Neural crest cell (in vitro differentiated cells): Measurements from ENCODE around the gene SPAG9. TPM values are rescaled to one million over a fixed set of nuclear protein-coding genes. Genes with fewer than 3 reads are reported as not detected.

Experiments
- DNase-seq: peaks from one replicate; pipeline ENCODE4 v3.0.0; 2021; ENCODE audit warnings: low read depth, mixed read lengths, low spot score
- H3K27ac Mint-ChIP-seq: one replicate; pipeline ENCODE4 v1.8.0; 2021; ENCODE audit warnings: mild to moderate bottlenecking, mixed read lengths; ENCODE audit not compliant: unreplicated experiment
- H3K27me3 Mint-ChIP-seq: 2 replicates; pipeline ENCODE4 v1.8.0; 2021; ENCODE audit warnings: low read depth, mild to moderate bottlenecking, mixed read lengths
- H3K36me3 Mint-ChIP-seq: 2 replicates; pipeline ENCODE4 v1.8.0; 2021; ENCODE audit warnings: low read depth, mild to moderate bottlenecking, mixed read lengths
- H3K4me1 Mint-ChIP-seq: 2 replicates; pipeline ENCODE4 v1.8.0; 2021; ENCODE audit warnings: mixed read lengths
- H3K4me3 Mint-ChIP-seq: one replicate; pipeline ENCODE4 v1.8.0; 2021; ENCODE audit warnings: mild to moderate bottlenecking, mixed read lengths
- H3K9me3 Mint-ChIP-seq: 2 replicates; pipeline ENCODE4 v1.8.0; 2021; ENCODE audit warnings: mixed read lengths
- total RNA-seq: library from RNA; stranded (reverse); gene quantifications from 2 replicates; pipeline ENCODE4 v1.2.1, GENCODE V29; 2021
- TF ChIP-seq, protein P1 (sequence below): fragments of 200-600 bp; sonication (generic); conservative IDR thresholded peaks from 2 replicates; pipeline ENCODE4 v1.5.0; 2021; ENCODE audit warnings: antibody characterized with exemption, mild to moderate bottlenecking

The SPAG9 gene
- total RNA-seq, 1 donor from 2014 or later = 116 TPM

DNA sequence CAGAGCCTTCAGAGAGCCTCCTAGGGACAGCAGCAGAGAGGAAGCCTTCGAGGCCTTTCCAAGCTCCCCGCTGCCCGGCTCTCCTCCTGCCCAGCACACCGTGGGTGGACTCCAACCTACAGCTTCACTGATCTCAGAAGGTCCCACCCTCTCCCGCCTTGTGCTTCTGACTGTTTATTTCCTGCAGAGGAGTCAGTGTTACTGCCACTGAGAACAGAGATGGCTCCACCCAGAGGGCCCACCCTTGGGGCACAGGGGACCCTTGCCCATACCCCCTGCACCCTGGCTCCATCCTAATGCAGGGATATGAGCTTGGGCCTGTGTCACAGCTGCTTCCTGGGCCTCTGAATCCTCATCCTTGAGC, 201.8 kb downstream of the SPAG9 start:
- TF ChIP-seq, protein P1, sequence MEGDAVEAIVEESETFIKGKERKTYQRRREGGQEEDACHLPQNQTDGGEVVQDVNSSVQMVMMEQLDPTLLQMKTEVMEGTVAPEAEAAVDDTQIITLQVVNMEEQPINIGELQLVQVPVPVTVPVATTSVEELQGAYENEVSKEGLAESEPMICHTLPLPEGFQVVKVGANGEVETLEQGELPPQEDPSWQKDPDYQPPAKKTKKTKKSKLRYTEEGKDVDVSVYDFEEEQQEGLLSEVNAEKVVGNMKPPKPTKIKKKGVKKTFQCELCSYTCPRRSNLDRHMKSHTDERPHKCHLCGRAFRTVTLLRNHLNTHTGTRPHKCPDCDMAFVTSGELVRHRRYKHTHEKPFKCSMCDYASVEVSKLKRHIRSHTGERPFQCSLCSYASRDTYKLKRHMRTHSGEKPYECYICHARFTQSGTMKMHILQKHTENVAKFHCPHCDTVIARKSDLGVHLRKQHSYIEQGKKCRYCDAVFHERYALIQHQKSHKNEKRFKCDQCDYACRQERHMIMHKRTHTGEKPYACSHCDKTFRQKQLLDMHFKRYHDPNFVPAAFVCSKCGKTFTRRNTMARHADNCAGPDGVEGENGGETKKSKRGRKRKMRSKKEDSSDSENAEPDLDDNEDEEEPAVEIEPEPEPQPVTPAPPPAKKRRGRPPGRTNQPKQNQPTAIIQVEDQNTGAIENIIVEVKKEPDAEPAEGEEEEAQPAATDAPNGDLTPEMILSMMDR = no peak
- no peaks in the 10 kb centered on the region for H3K9me3 Mint-ChIP-seq
- no peak overlapping the region for H3K4me3 Mint-ChIP-seq
- DNase-seq = no peak
- no peaks in the 10 kb centered on the region for H3K36me3 Mint-ChIP-seq
- H3K27ac Mint-ChIP-seq = peak overlapping the region; percentile 98
- peaks cover 48% of the 10 kb centered on the region for H3K4me1 Mint-ChIP-seq
- no peaks in the 10 kb centered on the region for H3K27me3 Mint-ChIP-seq

DNA sequence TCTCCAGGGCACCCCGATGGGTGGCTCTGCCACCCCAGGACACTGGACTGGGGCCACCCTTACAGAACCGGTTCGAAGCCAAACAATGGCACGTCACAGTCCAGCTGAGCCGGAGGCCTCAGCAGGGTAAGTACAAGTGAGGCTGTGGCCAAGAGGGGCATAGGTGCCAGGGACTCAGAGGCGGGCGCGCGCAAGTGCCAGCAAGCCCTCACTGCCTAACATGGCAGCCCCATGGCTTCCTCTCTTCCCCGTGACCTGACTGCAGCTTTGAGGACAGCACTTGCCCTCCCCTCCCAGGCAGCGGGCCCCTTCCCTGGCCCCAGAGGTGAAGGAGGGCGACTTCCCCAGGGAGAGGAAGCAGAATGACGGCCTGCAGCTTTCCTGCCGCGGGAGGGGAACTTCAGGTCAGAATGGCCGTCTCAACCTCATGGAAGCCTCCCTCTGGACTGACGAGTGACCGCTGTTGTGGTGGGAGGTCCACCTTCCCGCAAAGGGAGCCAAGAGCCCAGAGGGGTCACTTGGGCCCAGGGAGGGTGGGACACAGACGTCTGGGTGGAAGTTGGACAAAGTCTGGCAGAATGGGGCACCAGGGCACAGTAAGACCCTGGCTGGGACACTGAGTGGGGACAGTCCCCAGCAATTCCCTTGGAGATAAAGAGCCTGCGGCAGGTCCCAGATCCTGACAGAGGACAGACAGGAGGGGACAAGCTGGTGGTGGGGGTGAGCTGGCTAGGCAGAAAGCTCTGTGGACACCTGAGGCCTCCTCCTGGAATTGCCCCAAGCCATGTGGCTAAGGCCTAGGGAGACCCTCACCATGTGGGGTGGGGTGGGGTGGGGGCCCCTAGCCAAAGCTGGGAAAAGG, 202.4 kb downstream of the SPAG9 start:
- Mint-ChIP-seq H3K36me3 (no peaks in the 10 kb centered on the region), H3K9me3 (no peaks in the 10 kb centered on the region), H3K27ac (peak overlapping the region; percentile 88), H3K4me1 (peaks cover 50% of the 10 kb centered on the region), H3K27me3 (no peaks in the 10 kb centered on the region), H3K4me3 (no peak overlapping the region)
- no peak for DNase-seq
- TF ChIP-seq, protein P1 = no peak

DNA sequence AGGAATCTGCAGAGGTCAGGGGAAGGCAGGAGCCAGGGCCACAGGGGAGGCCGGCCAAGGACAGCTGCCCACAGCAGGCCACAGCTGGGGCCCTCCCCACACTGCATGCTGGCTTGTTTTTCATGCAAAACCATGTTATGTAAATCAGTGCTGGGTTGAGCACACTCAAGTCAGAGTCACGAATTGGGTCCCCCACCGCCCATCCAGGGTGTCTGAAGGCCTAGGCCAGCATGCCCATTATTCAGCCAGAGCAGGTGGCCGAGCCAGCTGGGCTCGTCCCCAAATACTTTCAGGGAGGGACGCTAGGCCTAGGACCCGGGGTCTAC, 203.3 kb downstream of the SPAG9 start:
- Mint-ChIP-seq H3K4me3 (no peak overlapping the region), H3K36me3 (no peaks in the 10 kb centered on the region), H3K9me3 (no peaks in the 10 kb centered on the region), H3K27ac (no peak overlapping the region), H3K27me3 (no peaks in the 10 kb centered on the region), H3K4me1 (peaks cover 47% of the 10 kb centered on the region)
- no peak for DNase-seq
- TF ChIP-seq, protein P1 = no peak

- H3K4me1 Mint-ChIP-seq = peaks cover 43% of the 10 kb centered on the region
Observed at GRCh38 chr17:50916708-50917417, 203.8 kb downstream of the SPAG9 start.

GRCh38 chr17:50916026-50916707, 204.5 kb downstream of the SPAG9 start:
- Mint-ChIP-seq H3K27me3 (no peaks in the 10 kb centered on the region), H3K27ac (no peak overlapping the region), H3K9me3 (no peaks in the 10 kb centered on the region), H3K4me3 (no peak overlapping the region), H3K4me1 (peaks cover 39% of the 10 kb centered on the region), H3K36me3 (no peaks in the 10 kb centered on the region)
- TF ChIP-seq, protein P1 = no peak
- DNase-seq = no peak

More at GRCh38 chr17:50916708-50917417, 203.8 kb downstream of the SPAG9 start:
- Mint-ChIP-seq H3K9me3 (no peaks in the 10 kb centered on the region), H3K27ac (peak overlapping the region; percentile 27), H3K4me3 (no peak overlapping the region), H3K36me3 (no peaks in the 10 kb centered on the region), H3K27me3 (no peaks in the 10 kb centered on the region)
- TF ChIP-seq, protein P1 = no peak
- DNase-seq = no peak
